A549 (cell line): ENCODE measurements around the gene SLC24A3. TPM values are rescaled to one million over a fixed set of nuclear protein-coding genes. Genes with fewer than 3 reads are reported as not detected.

Experiments
- ATAC-seq, 2 experiments: fragments of 200-7000 bp in 1 of 2; fragments of >200 bp in 1 of 2; cut with Nextera tagmentation in 1 of 2; cut with Tn5 transposase in 1 of 2; 3 replicates each; pipeline versions ENCODE4 v1.8.0 to v1.9.1; 2018 to 2020; ENCODE audit warnings: mild to moderate bottlenecking in 1 of 2, moderate library complexity in 1 of 2
- CTCF ChIA-PET: fragments of 300-600 bp; sonication (Branson Sonifier 250); formaldehyde crosslinking; extraction: SDS; loops from one replicate; lab custom pipeline; 2021; ENCODE audit warnings: antibody characterized with exemption, inconsistent platforms; lab: Yijun Ruan, JAX
- POLR2A ChIA-PET: fragments of 350-600 bp; formaldehyde crosslinking; extraction: SDS; loops from one replicate; lab custom pipeline; 2021; ENCODE audit warnings: antibody characterized with exemption, inconsistent platforms; lab: Yijun Ruan, JAX
- DNase-seq, 2 experiments: peaks; one replicate each; pipeline versions ENCODE4 v3.0.0 to v3.0.0-alpha.2; 2011 to 2016; ENCODE audit warnings: low read depth in 1 of 2, low spot score in 1 of 2
- FAIRE-seq: peaks from 2 replicates; lab custom pipeline; 2011; peaks lifted over from hg19 to GRCh38; lab: Jason Lieb, UNC
- H3K27ac ChIP-seq, 2 experiments: fragments of >200 bp; sonication (Bioruptor Twin); formaldehyde crosslinking; 3 replicates each; pipeline ENCODE4 v1.5.1; 2016 to 2017
- H3K4me1 ChIP-seq: fragments of >200 bp; sonication (Bioruptor Twin); formaldehyde crosslinking; 3 replicates; pipeline ENCODE4 v1.6.1; 2016
- H3K4me2 ChIP-seq: fragments of >200 bp; sonication (Bioruptor Twin); formaldehyde crosslinking; 3 replicates; pipeline ENCODE4 v1.6.1; 2016
- H3K4me3 ChIP-seq: fragments of >200 bp; sonication (Bioruptor Twin); formaldehyde crosslinking; 3 replicates; pipeline ENCODE4 v1.5.1; 2016
- H3K9me3 ChIP-seq: fragments of >200 bp; sonication (Bioruptor Twin); formaldehyde crosslinking; 3 replicates; pipeline ENCODE4 v1.6.1; 2016
- BHLHE40 ChIP-seq: IDR thresholded peaks from 2 replicates; pipeline ENCODE4 v1.6.1; 2012; ENCODE audit warnings: low read depth, low read length, inconsistent platforms
- CBX2 ChIP-seq: fragments of 200-600 bp; sonication (generic); IDR thresholded peaks from 2 replicates; pipeline ENCODE4 v1.6.1; 2016; ENCODE audit warnings: low read depth, mild to moderate bottlenecking, borderline replicate concordance
- CBX8 ChIP-seq: fragments of 200-600 bp; sonication (generic); IDR thresholded peaks from 2 replicates; pipeline ENCODE4 v1.6.1; 2016
- CEBPB ChIP-seq, 2 experiments: fragments of >200 bp in 1 of 2; sonication (Bioruptor Twin) in 1 of 2; formaldehyde crosslinking in 1 of 2; IDR thresholded peaks; 2 replicates each; pipeline ENCODE4 v1.6.1; 2012 to 2016
- EHMT2 ChIP-seq: fragments of 200-600 bp; sonication (generic); IDR thresholded peaks from 2 replicates; pipeline ENCODE4 v1.6.1; 2016; ENCODE audit warnings: antibody characterized with exemption, low read depth, mild to moderate bottlenecking, moderate library complexity
- EP300 ChIP-seq, 2 experiments: fragments of >200 bp; sonication (Bioruptor Twin); formaldehyde crosslinking; IDR thresholded peaks; 2 replicates in 1 of 2; 3 replicates in 1 of 2; pipeline ENCODE4 v1.6.1; 2016 to 2017
- HDAC2 ChIP-seq: fragments of 200-600 bp; sonication (generic); IDR thresholded peaks from 2 replicates; pipeline ENCODE4 v1.6.1; 2016
- HEYL ChIP-seq: fragments of 250-450 bp; sonication (Bioruptor Pico); IDR thresholded peaks from 2 replicates; pipeline ENCODE4 v1.8.0; 2021; ENCODE audit warnings: mild to moderate bottlenecking, moderate library complexity
- HMGXB4 ChIP-seq: fragments of 250-450 bp; sonication (Bioruptor Pico); IDR thresholded peaks from 2 replicates; pipeline ENCODE4 v1.5.0; 2021; ENCODE audit warnings: mild to moderate bottlenecking, moderate library complexity, borderline replicate concordance
- HOXB13 ChIP-seq: fragments of 250-450 bp; sonication (Bioruptor Pico); IDR thresholded peaks from 2 replicates; pipeline ENCODE4 v1.5.0; 2020; ENCODE audit warnings: low read depth, mild to moderate bottlenecking, moderate library complexity
- HOXB5 ChIP-seq: fragments of 250-450 bp; sonication (Bioruptor Pico); IDR thresholded peaks from 2 replicates; pipeline ENCODE4 v1.5.0; 2020; ENCODE audit warnings: mild to moderate bottlenecking, moderate library complexity
- JUN ChIP-seq, 2 experiments: fragments of >200 bp; sonication (Bioruptor Twin); formaldehyde crosslinking; IDR thresholded peaks; 2 replicates in 1 of 2; 3 replicates in 1 of 2; pipeline ENCODE4 v1.6.1; 2016 to 2017
- KDM1A ChIP-seq: fragments of 200-600 bp; sonication (generic); IDR thresholded peaks from 2 replicates; pipeline ENCODE4 v1.6.1; 2016; ENCODE audit warnings: low read depth, mild to moderate bottlenecking
- MAFK ChIP-seq: fragments of 450-650 bp; IDR thresholded peaks from 2 replicates; pipeline ENCODE4 v1.6.1; 2014; ENCODE audit not compliant: partially characterized antibody
- MYC ChIP-seq: IDR thresholded peaks from 2 replicates; pipeline ENCODE4 v1.6.1; 2012; ENCODE audit warnings: mild to moderate bottlenecking, inconsistent platforms, low read length, improper control_type of control experiment, borderline replicate concordance
- RAD21 ChIP-seq, 2 experiments: fragments of >200 bp in 1 of 2; sonication (Bioruptor Twin) in 1 of 2; formaldehyde crosslinking in 1 of 2; IDR thresholded peaks in 1 of 2; conservative IDR thresholded peaks in 1 of 2; 2 replicates in 1 of 2; 3 replicates in 1 of 2; pipeline ENCODE4 v1.6.1; 2012 to 2018; ENCODE audit warnings: inconsistent platforms in 1 of 2
- RARB ChIP-seq: fragments of 250-450 bp; sonication (Bioruptor Pico); IDR thresholded peaks from 2 replicates; pipeline ENCODE4 v1.8.0; 2021; ENCODE audit warnings: mild to moderate bottlenecking, moderate library complexity
- RNF2 ChIP-seq: fragments of 200-600 bp; sonication (generic); IDR thresholded peaks from 2 replicates; pipeline ENCODE4 v1.6.1; 2016; ENCODE audit warnings: low read depth, mild to moderate bottlenecking, antibody characterized with exemption, moderate library complexity, borderline replicate concordance
- SREBF2 ChIP-seq: fragments of 450-650 bp; IDR thresholded peaks from 2 replicates; pipeline ENCODE4 v1.6.1; 2014; ENCODE audit warnings: mild to moderate bottlenecking, moderate library complexity
- TFCP2L1 ChIP-seq: fragments of 250-450 bp; sonication (Bioruptor Pico); IDR thresholded peaks from 2 replicates; pipeline ENCODE4 v1.5.0; 2021; ENCODE audit warnings: mild to moderate bottlenecking
- USF2 ChIP-seq: fragments of 450-650 bp; IDR thresholded peaks from 2 replicates; pipeline ENCODE4 v1.6.1; 2014; ENCODE audit warnings: antibody characterized with exemption
- ZC3H11A ChIP-seq: fragments of 450-650 bp; IDR thresholded peaks from 2 replicates; pipeline ENCODE4 v1.6.1; 2014; ENCODE audit warnings: antibody characterized with exemption, mild to moderate bottlenecking
- ZFP36 ChIP-seq: fragments of 450-650 bp; IDR thresholded peaks from 2 replicates; pipeline ENCODE4 v1.6.1; 2014; ENCODE audit warnings: borderline replicate concordance; ENCODE audit not compliant: partially characterized antibody
- ZNF302 ChIP-seq: fragments of 250-450 bp; sonication (Bioruptor Pico); IDR thresholded peaks from 2 replicates; pipeline ENCODE4 v1.9.0; 2021; ENCODE audit warnings: inconsistent platforms, mild to moderate bottlenecking, moderate library complexity
- ZSCAN20 ChIP-seq: fragments of 250-450 bp; sonication (Bioruptor Pico); IDR thresholded peaks from 2 replicates; pipeline ENCODE4 v1.8.0; 2022; ENCODE audit warnings: mild to moderate bottlenecking, moderate library complexity
- WGBS: methylation state at CpG from one replicate; pipeline ENCODE4 v1.1.6; 2017; ENCODE audit errors: missing lambda C conversion rate; 5-methylcytosine and 5-hydroxymethylcytosine counted together
- polyA plus RNA-seq, 4 experiments: library from polyadenylated mRNA; depleted of rRNA in 3 of 4; stranded (reverse); fragments of >200 nt; fragmentation: RNase III in 1 of 4; extraction: RNeasy Plus Mini Kit Qiagen cat#74134 plus additional on column Dnase treatment in 1 of 4; gene quantifications; 2 replicates in 3 of 4; 3 replicates in 1 of 4; pipeline ENCODE4 v1.2.3, GENCODE V29; 2011 to 2017
- TF ChIP-seq, protein P1 (sequence below): fragments of >200 bp; sonication (Bioruptor Twin); formaldehyde crosslinking; IDR thresholded peaks from 3 replicates; pipeline ENCODE4 v1.5.1; 2016
- TF ChIP-seq, protein P2 (sequence below): fragments of >200 bp; sonication (Bioruptor Twin); formaldehyde crosslinking; IDR thresholded peaks from 2 replicates; pipeline ENCODE4 v1.6.1; 2016
- TF ChIP-seq, protein P3 (sequence below): fragments of >200 bp; sonication (Bioruptor Twin); formaldehyde crosslinking; IDR thresholded peaks from 3 replicates; pipeline ENCODE4 v1.6.1; 2016

Gene SLC24A3
- polyA plus RNA-seq, 2 of the 4 experiments (the other 2 are of a cell fraction) = 0.08 TPM; not detected in 1

DNA sequence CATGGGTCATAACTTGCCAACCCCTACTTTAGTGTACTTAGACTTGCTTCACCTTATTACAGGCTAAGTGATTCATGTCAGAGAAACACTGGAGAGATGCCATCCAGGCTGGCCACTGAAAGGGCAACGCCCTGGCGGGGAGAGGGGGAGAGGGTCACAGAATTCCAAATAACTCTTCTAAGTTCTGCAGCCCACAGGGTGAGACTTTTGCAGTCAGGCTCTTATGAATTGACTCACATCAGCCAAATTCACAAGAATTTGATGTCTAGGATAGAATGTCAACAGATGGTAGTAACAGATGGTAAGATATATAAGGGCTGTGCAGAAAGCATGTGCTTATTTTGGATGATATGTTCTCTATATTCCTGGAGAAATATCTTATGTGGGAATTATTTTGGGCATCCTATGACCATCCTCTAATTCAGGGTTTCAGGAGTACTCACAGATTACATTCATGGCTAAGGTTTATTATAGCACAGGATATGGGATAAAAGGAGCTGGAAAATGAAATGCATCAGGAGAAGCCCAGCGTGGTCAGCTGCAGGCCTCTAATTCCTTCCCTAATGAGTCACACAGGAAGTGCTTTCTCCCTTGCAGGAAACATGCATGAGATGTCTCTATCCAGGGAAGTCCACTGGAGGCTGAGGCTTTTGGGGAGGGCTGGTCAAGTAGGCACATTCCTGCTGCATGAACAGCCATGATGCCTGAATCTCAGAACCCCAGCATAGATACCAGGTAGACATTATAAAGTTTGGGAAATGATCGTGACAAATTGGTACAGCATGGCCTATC is 486.9 kb downstream of the SLC24A3 start:
- FAIRE-seq = no peak
- peak in 1 of 2 experiments; percentile 38 for DNase-seq
- ATAC-seq = peak; percentile 44 to 75; a peak in 4 of 6 replicates
- Histone ChIP-seq H3K4me3 (no peak overlapping the region), H3K4me2 (peak overlapping the region; percentile 6; the same call in 1 of the 3 replicates), H3K9me3 (peaks cover 10% of the 10 kb centered on the region; the same call in 2 of the 3 replicates), H3K4me1 (peaks cover 7% of the 10 kb centered on the region; the same call in 1 of the 3 replicates), H3K27ac (no peak overlapping the region)
- CTCF ChIA-PET = interaction anchor here (1.0 to 2.0 kb wide), 3 partner anchors 10 to 295 kb away, joined by 3 to 5 read pairs (median 5); no protein-coding TSS in a partner anchor
- WGBS = 73% methylated on average over 4 of the region's 4 CpGs
- POLR2A ChIA-PET = no interaction called here
- TF ChIP-seq HOXB13 (no peak), ZFP36 (no peak), MAFK (no peak), HDAC2 (no peak), SREBF2 (no peak), TFCP2L1 (CRISPR knock-in tag) (no peak), ZNF302 (CRISPR knock-in tag) (no peak), RARB (CRISPR knock-in tag) (no peak), KDM1A (no peak), ZSCAN20 (CRISPR knock-in tag) (no peak), USF2 (no peak)
- TF ChIP-seq, protein P1, sequence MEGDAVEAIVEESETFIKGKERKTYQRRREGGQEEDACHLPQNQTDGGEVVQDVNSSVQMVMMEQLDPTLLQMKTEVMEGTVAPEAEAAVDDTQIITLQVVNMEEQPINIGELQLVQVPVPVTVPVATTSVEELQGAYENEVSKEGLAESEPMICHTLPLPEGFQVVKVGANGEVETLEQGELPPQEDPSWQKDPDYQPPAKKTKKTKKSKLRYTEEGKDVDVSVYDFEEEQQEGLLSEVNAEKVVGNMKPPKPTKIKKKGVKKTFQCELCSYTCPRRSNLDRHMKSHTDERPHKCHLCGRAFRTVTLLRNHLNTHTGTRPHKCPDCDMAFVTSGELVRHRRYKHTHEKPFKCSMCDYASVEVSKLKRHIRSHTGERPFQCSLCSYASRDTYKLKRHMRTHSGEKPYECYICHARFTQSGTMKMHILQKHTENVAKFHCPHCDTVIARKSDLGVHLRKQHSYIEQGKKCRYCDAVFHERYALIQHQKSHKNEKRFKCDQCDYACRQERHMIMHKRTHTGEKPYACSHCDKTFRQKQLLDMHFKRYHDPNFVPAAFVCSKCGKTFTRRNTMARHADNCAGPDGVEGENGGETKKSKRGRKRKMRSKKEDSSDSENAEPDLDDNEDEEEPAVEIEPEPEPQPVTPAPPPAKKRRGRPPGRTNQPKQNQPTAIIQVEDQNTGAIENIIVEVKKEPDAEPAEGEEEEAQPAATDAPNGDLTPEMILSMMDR = no peak
- TF ChIP-seq, protein P2, sequence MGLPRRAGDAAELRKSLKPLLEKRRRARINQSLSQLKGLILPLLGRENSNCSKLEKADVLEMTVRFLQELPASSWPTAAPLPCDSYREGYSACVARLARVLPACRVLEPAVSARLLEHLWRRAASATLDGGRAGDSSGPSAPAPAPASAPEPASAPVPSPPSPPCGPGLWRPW = no peak

DNA sequence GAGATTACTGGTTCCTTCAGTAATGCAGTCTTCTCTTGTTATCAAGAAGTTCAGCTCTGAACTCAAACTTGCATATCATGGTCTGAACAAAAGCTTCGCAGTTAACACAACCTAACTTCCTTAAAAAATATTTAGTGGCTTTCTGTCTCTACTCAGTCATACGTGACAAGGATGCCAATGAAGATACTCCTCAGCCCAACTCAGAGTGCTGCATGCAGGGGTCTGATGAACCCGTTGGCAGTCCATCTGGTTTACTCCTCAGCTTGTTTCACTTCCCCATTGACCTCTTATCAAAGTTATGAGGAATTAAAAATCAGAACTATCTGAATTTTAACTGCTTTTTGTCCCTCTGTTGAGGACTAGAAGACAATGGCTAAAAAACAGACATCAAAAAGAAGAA is 489.0 kb downstream of the SLC24A3 start:
- H3K9me3 ChIP-seq = peaks cover 10% of the 10 kb centered on the region; the same call in 2 of the 3 replicates
- DNase-seq (no peak), FAIRE-seq (no peak), ATAC-seq (no peak)
- no peak overlapping the region for H3K4me2 ChIP-seq
- POLR2A ChIA-PET = no interaction called here
- peaks cover 7% of the 10 kb centered on the region; the same call in 1 of the 3 replicates for H3K4me1 ChIP-seq
- no peak overlapping the region for H3K4me3 ChIP-seq
- CTCF ChIA-PET = interaction anchor here (1.2 to 2.0 kb wide), 3 partner anchors 8 to 12 kb away, joined by 5 to 10 read pairs (median 6); no protein-coding TSS in a partner anchor
- 63% methylated on average over 3 of the region's 3 CpGs for WGBS
- H3K27ac ChIP-seq = no peak overlapping the region
- TF ChIP-seq RNF2 (no peak), MYC (no peak), JUN (IDR thresholded peaks at IDR 0.05) (no peak), HOXB5 (CRISPR knock-in tag) (no peak), CEBPB (IDR thresholded peaks at IDR 0.05) (no peak), RAD21 (conservative IDR thresholded peaks at IDR 0.05 in 1 of 2, IDR thresholded peaks at IDR 0.05 in 1 of 2) (no peak), EHMT2 (no peak), HOXB13 (no peak), ZNF302 (CRISPR knock-in tag) (no peak), HMGXB4 (CRISPR knock-in tag) (no peak), HEYL (CRISPR knock-in tag) (no peak), CBX8 (no peak), CBX2 (no peak), ZC3H11A (no peak), RARB (CRISPR knock-in tag) (no peak), EP300 (IDR thresholded peaks at IDR 0.05) (no peak), BHLHE40 (no peak)
- TF ChIP-seq, protein P1 = no peak
- TF ChIP-seq, protein P3, sequence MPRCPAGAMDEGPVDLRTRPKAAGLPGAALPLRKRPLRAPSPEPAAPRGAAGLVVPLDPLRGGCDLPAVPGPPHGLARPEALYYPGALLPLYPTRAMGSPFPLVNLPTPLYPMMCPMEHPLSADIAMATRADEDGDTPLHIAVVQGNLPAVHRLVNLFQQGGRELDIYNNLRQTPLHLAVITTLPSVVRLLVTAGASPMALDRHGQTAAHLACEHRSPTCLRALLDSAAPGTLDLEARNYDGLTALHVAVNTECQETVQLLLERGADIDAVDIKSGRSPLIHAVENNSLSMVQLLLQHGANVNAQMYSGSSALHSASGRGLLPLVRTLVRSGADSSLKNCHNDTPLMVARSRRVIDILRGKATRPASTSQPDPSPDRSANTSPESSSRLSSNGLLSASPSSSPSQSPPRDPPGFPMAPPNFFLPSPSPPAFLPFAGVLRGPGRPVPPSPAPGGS = no peak
